Measurements from ENCODE around the gene GRID2. TPM values are rescaled to one million over a fixed set of nuclear protein-coding genes. Genes with fewer than 3 reads are reported as not detected.

Gene GRID2
- total and polyA plus RNA-seq, 4 donors: under 0.01 to 0.02 TPM; not detected in 2

GRCh38 chr4:93084599-93085305 is 781.0 kb downstream of the GRID2 start:
- TF ChIP-seq RAD21 (IDR thresholded peaks at IDR 0.05): no peak
- no peak for TF ChIP-seq FOXA2 (IDR thresholded peaks at IDR 0.05)
- TF ChIP-seq ZBTB33 (IDR thresholded peaks at IDR 0.05): no peak
- no peak for TF ChIP-seq EGR1 (IDR thresholded peaks at IDR 0.05; ENCODE audit: low read depth in 2 of 2)
- no peak for TF ChIP-seq REST (IDR thresholded peaks at IDR 0.05)
- no peak for TF ChIP-seq TAF1 (conservative IDR thresholded peaks at IDR 0.05)
- no peak for TF ChIP-seq NR2F2 (IDR thresholded peaks at IDR 0.05)
- TF ChIP-seq FOXA1 (IDR thresholded peaks at IDR 0.05): no peak
- no peak for TF ChIP-seq MAX (IDR thresholded peaks at IDR 0.05)
- TF ChIP-seq RXRA (IDR thresholded peaks at IDR 0.05): no peak
- TF ChIP-seq JUND (IDR thresholded peaks at IDR 0.05): no peak
- no peak for TF ChIP-seq GABPA (IDR thresholded peaks at IDR 0.05 in 1 of 2, conservative IDR thresholded peaks at IDR 0.05 in 1 of 2)
- TF ChIP-seq HNF4G (IDR thresholded peaks at IDR 0.05): no peak
- no peak for TF ChIP-seq CTCF (IDR thresholded peaks at IDR 0.05; ENCODE audit: low read depth, low read length, missing input control)
- peaks cover 0 to 9% (median 3%) of the 10 kb centered on the region in 4 donors for H3K4me1 ChIP-seq (ENCODE audit: control insufficient read depth in 4 of 4, insufficient read depth in 4 of 4, low read length in 3 of 4)
- no peak for DNase-seq (ENCODE audit: low spot score)
- H3K9ac ChIP-seq (ENCODE audit: low read depth in 1 of 2, low read length in 2 of 2): no peak overlapping the region
- 80% methylated on average over 10 of the region's 10 CpGs for WGBS
- no peaks in the 10 kb centered on the region for H3K9me3 ChIP-seq (ENCODE audit: control insufficient read depth in 4 of 4, low read length in 3 of 4)
- no peaks in the 10 kb centered on the region for H3K36me3 ChIP-seq (ENCODE audit: control insufficient read depth in 4 of 4, insufficient read depth in 3 of 4, low read depth in 1 of 4, low read length in 3 of 4)
- no peak overlapping the region for H3K27ac ChIP-seq (ENCODE audit: low read depth in 1 of 2, low read length in 2 of 2)
- H3K27me3 ChIP-seq (ENCODE audit: control insufficient read depth in 4 of 4, insufficient read depth in 4 of 4, low read length in 3 of 4): no peaks in the 10 kb centered on the region
- no peak overlapping the region for H3K4me3 ChIP-seq (ENCODE audit: low read depth in 1 of 3, low read length in 3 of 3)

GRCh38 chr4:93086356-93086755 is 782.6 kb downstream of the GRID2 start:
- TF ChIP-seq RXRA (IDR thresholded peaks at IDR 0.05): no peak
- TF ChIP-seq FOXA1 (IDR thresholded peaks at IDR 0.05): no peak
- TF ChIP-seq REST (IDR thresholded peaks at IDR 0.05): no peak
- TF ChIP-seq NR2F2 (IDR thresholded peaks at IDR 0.05): no peak
- TF ChIP-seq GABPA (IDR thresholded peaks at IDR 0.05 in 1 of 2, conservative IDR thresholded peaks at IDR 0.05 in 1 of 2): no peak
- no peak for TF ChIP-seq HNF4G (IDR thresholded peaks at IDR 0.05)
- TF ChIP-seq YY1 (IDR thresholded peaks at IDR 0.05): no peak
- no peak for TF ChIP-seq JUND (IDR thresholded peaks at IDR 0.05)
- no peak for DNase-seq (ENCODE audit: low spot score)
- no peak overlapping the region for H3K27ac ChIP-seq (ENCODE audit: low read depth in 1 of 2, low read length in 2 of 2)
- H3K36me3 ChIP-seq (ENCODE audit: control insufficient read depth in 4 of 4, insufficient read depth in 3 of 4, low read depth in 1 of 4, low read length in 3 of 4): no peaks in the 10 kb centered on the region
- 36% methylated on average over 4 of the region's 4 CpGs for WGBS
- H3K4me3 ChIP-seq (ENCODE audit: low read depth in 1 of 3, low read length in 3 of 3): no peak overlapping the region
- no peak overlapping the region for H3K9ac ChIP-seq (ENCODE audit: low read depth in 1 of 2, low read length in 2 of 2)
- peaks cover 0 to 17% (median 5%) of the 10 kb centered on the region in 4 donors for H3K4me1 ChIP-seq (ENCODE audit: control insufficient read depth in 4 of 4, insufficient read depth in 4 of 4, low read length in 3 of 4)
- no peaks in the 10 kb centered on the region for H3K27me3 ChIP-seq (ENCODE audit: control insufficient read depth in 4 of 4, insufficient read depth in 4 of 4, low read length in 3 of 4)
- no peaks in the 10 kb centered on the region for H3K9me3 ChIP-seq (ENCODE audit: control insufficient read depth in 4 of 4, low read length in 3 of 4)

Measured in liver (tissue), 9 donors.